ENCODE results near the gene NANOS1.

- no peak for TF ChIP-seq POLR2AphosphoS5 (IDR thresholded peaks at IDR 0.05; ENCODE audit: insufficient read depth in 1 of 2, low read depth in 1 of 2)
- no peak for TF ChIP-seq CTCF (IDR thresholded peaks at IDR 0.05)
Observed at GRCh38 chr10:119023553-119023868, 6.0 kb upstream of the NANOS1 start.
